Measurements from ENCODE around the gene GABPA.

GABPA gene

DNA sequence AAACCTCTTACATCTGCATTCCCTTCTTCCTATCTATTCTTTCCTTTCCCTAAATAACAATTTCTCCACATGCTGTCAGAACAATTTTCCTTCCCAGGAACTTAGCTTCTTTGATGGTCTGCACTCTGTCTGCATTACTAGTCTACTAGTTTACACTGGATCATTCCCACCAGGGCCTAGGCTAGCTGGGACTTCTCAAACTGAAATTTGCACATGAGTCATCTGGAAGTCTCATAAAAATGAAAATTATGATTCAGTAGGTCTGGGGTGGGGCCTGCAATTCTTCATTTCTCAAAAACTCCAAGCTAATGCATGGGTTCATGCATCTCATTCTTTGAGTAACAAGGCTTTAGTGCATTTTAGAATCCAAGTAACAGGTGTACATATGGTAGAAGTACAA, 74.2 kb downstream of the GABPA start:
- TF ChIP-seq, protein P1, sequence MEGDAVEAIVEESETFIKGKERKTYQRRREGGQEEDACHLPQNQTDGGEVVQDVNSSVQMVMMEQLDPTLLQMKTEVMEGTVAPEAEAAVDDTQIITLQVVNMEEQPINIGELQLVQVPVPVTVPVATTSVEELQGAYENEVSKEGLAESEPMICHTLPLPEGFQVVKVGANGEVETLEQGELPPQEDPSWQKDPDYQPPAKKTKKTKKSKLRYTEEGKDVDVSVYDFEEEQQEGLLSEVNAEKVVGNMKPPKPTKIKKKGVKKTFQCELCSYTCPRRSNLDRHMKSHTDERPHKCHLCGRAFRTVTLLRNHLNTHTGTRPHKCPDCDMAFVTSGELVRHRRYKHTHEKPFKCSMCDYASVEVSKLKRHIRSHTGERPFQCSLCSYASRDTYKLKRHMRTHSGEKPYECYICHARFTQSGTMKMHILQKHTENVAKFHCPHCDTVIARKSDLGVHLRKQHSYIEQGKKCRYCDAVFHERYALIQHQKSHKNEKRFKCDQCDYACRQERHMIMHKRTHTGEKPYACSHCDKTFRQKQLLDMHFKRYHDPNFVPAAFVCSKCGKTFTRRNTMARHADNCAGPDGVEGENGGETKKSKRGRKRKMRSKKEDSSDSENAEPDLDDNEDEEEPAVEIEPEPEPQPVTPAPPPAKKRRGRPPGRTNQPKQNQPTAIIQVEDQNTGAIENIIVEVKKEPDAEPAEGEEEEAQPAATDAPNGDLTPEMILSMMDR (IDR thresholded peaks at IDR 0.05; ENCODE audit: borderline replicate concordance, insufficient read depth, low read depth, low read length) = no peak
- no peak overlapping the region for H3K4me3 ChIP-seq (ENCODE audit: low read depth, low read length)

DNA sequence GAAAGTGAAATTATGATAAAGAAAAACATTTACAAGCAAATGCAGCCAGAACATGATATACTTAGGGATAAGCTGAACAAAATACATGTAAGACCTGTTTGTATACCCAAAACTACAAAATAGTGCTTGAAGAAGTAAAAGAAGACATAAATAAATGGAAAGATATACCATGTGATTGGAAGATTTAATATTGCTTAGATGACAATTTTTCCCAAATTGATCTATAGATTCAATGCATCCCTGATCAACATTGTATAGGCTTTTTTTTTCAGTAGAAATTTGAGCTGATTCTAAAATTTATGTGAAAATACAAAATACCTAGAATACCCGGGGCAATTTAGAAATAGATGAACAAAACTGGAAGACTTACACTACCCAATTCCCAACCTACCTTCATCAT, 76.4 kb downstream of the GABPA start:
- H3K4me3 ChIP-seq (ENCODE audit: low read depth, low read length) = no peak overlapping the region
- TF ChIP-seq, protein P1 (IDR thresholded peaks at IDR 0.05; ENCODE audit: borderline replicate concordance, insufficient read depth, low read depth, low read length) = no peak

DNA sequence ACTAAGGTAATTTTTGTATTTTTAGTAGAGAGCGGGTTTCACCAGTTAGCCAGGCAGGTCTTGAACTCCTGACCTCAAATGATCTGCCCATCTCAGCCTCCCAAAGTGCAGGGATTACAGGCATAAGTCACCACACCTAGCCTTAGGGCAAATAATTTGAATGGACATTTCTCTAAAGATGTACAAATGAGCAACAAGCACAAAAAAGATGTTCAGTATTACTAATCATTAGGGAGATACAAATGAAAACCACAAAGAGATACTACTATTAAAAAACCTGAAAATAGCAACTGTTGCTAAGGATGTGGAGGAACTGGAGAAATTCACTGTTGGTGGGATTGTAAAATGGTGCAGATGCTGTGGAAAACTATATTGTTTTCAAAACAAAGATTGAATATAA, 79.1 kb downstream of the GABPA start:
- TF ChIP-seq, protein P1 (IDR thresholded peaks at IDR 0.05; ENCODE audit: borderline replicate concordance, insufficient read depth, low read depth, low read length) = no peak
- no peak overlapping the region for H3K4me3 ChIP-seq (ENCODE audit: low read depth, low read length)

DNA sequence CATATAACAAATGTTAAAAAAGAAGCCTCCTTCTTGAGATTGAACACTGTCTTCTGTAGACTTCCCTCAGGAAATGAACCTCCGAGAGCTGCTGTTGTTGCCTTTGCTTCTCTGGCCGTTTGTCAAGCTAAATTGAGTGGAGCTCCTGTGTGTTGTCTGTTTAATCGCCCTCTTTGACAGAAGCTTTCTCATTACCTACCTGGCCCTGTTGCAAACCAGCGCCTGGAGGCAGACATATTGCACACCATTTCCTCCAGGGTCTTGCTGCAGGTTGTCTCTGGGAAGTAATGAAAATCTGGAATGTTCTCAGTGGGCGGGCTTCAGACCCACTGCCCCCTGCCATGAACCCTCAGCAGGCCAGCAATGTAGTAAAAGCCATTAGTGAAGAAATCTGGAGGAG, 83.3 kb downstream of the GABPA start:
- H3K4me3 ChIP-seq (ENCODE audit: low read depth, low read length) = no peak overlapping the region
- TF ChIP-seq, protein P1 (IDR thresholded peaks at IDR 0.05; ENCODE audit: borderline replicate concordance, insufficient read depth, low read depth, low read length) = no peak

GRCh38 chr21:25818551-25818950, 83.8 kb downstream of the GABPA start:
- no peak overlapping the region for H3K4me3 ChIP-seq (ENCODE audit: low read depth, low read length)
- TF ChIP-seq, protein P1 (IDR thresholded peaks at IDR 0.05; ENCODE audit: borderline replicate concordance, insufficient read depth, low read depth, low read length) = no peak
